NCI-H526 treated with DMSO at 0.1 percent for 48 hours (cell line): ENCODE measurements around the gene GPC1.
A peak's percentile ranks its signal among the peaks of the same experiment; 100 is the strongest.

ENCODE experiments used
- DNase-seq: peaks from one replicate; lab custom pipeline; 2025; lab: John Stamatoyannopoulos, UW

The GPC1 gene

DNA sequence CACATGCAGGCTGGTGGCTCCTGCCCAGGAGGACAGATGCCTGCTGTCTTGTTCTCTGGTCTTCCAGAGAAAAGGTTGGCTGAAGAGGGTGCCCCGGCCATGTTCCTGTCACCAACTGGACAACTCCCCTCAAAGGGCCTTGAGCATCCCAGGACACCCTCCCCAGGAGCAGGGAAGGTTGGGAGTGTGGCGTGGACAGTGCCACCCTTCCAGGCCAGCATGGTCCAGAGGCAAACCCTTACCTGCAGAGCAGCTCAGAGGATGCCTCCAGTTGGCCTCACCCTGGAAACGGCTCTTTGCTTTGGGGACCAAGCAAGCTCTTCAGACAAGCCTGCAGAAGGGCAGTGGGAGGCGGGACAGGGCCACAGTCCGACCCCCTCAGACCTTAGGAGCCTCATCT is 4.9 kb upstream of the GPC1 start:
- DNase-seq = no peak

- DNase-seq = no peak
Measured at GRCh38 chr2:240431271-240431660, 4.2 kb upstream of the GPC1 start.

DNA sequence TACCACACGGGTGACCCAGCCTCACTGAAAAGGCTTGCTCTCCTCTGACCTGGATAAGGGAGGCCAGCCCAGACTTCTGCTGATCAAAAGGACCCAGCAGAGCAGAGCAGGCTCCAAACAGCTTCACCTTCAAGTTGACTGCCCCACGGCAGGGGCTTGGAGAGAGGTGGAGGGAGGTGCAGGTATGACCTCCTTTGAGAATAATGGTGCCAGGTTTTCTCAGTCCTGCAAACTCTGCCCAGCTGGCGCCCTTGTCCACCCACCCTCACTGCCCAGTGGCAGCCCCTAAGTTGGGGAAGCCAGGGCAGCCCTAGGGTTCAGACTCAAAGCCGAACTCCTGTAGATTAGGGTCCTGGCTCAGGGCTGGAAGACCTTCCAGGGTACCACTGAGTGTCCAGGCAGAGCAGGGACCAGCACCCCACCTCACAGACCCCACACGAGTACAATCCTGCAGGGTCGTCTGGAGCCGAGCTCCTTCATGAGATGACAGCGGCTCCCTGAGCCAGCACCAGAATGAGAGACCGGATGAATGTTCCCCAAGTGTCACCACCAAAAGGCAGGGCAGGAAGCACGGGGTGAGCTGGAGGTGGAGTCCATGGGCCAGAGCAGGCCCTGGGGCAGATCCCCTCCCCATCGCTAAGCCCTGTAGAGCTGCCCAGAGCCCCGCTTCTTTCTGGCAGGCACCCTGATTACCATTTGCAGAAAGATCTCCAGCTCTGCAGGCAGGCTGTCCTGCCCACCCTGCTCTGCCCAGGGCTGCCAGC is 3.6 kb upstream of the GPC1 start:
- no peak for DNase-seq

DNA sequence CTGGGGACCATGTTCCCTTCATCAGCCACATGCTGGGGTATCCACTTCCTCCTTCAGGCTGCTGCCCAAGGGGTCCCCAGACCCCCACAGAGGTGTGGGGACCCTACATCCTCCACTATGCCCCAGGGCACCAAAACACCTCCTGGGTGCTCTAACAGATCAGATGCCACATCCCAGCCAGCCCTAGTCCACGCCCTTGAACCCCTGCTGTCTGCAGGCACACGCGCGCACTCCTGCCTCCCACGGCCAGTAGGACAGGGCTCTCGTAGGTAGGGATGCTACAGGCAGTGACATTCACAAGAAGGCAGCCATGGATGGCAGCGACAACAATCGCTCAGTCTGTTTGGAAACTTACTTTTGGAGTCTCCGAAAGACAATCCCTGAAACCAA is 3.0 kb upstream of the GPC1 start:
- DNase-seq = no peak

DNA sequence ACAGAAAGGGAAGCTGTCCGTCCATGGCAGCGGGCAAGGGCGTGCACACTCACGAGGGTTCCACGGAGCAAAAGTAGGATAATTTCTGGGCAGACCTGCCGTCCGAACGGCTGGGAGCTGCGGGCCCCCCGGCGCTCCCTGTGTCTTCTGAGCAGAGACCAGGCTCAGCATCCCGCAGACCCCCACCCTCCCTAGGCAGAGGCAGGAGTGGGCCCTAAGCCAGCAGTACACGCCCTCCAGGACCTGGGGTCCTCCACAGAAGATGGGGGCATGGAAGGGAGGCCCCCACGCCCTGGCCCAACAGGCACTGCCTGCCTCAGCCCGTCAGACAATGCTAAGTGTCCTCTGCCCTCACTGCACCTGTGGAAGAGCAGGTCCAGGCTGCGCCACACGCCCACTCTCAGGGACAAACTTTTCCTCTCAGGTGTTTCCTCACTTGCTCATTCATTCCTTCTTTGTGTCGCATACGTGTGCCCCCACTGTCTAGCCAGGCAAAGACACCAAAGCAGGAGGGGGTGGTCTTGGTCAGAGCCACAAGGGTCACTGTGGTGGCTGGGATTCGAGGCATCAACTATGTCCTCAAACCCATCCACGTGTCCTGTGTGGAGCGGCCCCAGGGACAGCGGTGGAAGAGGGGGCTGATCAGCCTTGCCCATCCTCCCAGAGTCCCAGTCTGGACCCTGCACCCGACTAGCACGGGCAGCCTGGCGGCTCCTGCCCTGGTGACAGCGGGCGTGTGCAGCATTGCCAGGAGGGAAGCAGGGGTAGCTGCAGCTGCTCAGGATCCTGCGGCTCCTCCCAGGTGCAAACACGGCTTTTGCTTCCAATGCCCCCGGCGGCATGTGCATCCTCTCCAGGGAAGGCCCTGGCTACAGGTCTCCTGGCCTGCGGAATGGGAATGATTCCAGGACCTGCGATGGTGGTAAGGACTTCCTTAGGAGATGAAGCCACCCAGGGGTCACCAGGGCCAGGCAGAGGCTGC is 2.4 kb upstream of the GPC1 start:
- no peak for DNase-seq

DNA sequence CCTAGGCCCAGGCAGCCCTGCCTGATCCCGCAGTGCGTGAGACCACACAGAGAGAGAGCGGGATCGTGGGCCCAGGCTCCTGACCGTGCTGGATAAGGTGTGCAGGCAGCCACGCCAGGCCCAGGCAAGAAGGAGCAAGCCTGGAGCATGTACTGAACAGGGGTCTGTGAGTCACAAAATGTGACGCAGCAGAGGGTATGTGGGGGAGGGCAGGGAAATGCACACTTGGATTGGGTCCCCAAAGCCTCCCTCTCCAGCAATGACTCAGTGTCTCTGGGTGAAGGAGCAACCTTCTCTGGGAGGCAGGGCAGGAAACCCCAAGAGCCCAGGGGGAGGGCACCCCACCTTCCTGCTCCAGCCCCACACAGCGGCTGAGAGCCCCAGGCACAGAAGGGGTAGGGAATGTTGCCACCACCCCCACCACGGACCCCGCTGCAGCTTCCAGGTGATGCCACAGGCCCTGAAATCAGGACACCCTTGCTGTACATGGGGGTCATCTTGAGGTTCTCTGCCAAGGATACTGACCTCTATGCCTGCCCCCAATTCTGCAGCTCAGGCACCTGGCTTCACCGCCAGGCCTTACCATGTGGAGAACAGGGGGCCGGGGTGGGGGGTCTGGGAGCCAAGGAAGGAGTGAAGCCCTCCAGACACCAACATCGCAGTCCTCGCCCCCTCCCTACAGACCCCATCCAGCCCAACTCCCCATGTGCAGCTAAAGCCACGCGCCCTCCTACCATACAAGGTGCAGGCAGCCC is 1.3 kb upstream of the GPC1 start:
- no peak for DNase-seq

- DNase-seq = peak; percentile 60
Measured at GRCh38 chr2:240434728-240435456, 571 bp upstream of the GPC1 start.

- peak; percentile 48 for DNase-seq
Measured at GRCh38 chr2:240435948-240436682, 652 bp downstream of the GPC1 start.

GRCh38 chr2:240436683-240437550 is 1.5 kb downstream of the GPC1 start:
- no peak for DNase-seq

DNA sequence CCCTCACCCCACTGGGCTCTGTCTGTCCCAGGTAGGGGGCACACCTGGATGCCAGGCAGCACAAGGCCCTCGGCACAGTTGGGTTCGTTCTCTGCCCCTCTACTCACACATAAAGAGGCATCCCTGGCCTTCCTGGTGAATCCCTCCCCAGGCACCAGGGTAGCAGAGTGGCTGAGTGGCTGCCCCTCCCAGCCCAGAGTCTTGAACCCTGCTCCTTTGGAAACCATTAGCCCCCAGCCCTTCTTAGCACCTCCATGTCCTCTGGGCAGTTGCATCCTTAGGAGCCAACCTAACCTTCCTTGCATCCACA is 2.0 kb downstream of the GPC1 start:
- DNase-seq = no peak

GRCh38 chr2:240437861-240438809 is 2.7 kb downstream of the GPC1 start:
- peak; percentile 23 for DNase-seq

DNA sequence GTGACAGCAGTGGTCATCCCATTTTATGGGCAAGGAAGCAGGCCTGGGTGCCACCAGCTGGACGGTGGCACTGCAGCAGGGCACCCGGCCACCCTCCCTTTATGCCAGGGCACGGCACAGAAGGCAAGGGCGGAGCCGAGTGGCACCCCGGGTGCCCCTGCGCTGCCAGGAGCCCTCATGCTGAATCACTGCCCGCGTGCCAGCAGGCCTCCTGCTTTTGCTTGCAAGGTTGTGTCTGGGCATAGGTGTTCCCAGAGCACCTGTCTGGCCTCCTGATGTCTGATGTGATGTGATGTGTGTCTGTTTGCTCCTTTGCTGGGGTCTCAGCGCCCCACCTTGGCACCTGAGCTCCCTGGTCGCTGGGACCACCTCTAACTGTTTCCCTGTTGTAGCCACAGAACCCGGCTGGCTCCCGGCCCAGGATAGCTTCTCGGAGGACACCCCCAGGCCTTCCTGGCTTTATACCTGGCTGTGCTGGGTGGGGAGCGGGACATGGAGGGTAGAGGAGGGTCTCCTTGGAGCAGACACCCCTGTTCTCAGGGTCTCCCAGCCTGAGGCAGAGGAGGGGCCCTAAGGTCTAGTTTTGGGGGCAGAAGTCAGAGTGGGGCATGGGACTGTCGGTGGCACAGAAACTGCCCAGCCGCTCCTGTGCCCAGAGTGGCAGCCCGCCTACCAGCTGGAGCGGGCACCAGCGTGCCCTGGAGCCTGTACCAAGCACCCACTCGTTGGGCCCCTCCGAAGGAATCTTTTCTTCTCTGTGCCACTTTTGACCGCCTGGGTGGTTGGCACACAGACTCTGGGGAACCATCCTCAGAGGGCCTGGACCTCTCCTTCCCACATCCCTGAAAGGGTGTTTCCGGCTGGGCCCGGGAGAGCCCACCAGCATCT is 3.6 kb downstream of the GPC1 start:
- no peak for DNase-seq

DNA sequence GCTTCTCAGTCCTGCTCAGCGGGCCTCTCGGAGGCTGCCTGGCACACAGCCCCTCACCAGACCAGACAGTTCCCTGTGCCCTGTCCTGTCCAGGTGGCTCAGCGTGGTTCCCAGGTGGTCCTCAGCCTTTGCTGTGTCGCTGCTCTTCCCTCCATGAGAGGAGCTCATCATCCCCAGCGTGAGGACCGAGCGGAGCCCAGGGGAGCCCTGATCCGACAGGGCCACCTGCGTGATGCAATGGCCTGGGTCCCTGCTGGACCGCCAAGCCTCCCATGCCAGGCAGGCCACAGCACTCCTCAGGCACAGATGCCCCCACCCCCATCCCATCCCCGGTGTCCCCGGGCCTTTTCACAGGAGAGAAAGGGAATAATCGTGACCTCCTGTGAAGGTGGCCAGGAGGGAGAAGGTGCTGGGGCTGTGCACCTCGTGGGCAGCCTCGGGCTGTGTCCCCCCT is 4.3 kb downstream of the GPC1 start:
- DNase-seq = no peak

DNA sequence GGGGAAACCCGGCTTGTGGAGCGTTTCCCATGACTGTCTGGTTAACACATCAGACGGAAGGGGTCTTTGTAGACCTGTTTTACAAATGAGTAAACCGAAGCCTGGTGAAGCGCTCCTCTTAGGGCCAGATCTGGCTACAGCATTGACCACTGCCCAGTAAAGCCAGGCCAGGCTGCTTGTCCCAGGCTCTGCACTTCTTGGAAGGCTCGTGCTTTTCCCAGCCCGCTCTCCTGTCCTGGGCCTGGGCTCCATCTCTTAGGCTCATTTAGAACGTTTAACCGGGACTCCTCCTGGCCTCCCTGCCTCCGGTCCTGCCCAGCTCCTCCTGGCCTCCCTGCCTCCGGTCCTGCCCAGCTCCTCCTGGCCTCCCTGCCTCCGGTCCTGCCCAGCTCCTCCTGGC is 4.8 kb downstream of the GPC1 start:
- no peak for DNase-seq

DNA sequence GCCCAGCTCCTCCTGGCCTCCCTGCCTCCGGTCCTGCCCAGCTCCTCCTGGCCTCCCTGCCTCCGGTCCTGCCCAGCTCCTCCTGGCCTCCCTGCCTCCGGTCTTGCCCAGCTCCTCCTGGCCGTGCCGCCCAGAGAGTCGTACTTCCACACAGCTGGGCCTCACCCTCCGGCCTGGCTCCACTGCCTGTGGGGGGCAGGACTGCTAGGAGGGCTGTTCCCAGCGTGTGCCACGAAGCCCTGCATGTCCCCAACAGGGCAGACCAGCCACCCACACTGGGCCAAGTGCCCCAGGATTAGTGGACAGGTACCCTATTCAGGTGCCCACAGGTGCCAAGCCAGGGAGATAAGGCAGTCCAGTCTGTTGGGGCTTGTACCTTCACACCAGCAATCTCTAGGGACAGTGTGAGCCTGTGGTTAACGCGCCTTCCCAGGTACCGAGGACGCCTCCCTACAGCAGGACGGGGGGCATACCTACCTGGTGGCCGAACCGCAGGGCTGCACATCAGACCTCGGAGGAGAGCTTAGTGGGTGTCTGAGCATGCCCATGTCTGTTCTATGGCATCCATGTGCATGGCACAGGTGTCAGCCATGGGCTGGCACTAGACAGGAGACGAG is 5.3 kb downstream of the GPC1 start:
- DNase-seq = no peak

DNA sequence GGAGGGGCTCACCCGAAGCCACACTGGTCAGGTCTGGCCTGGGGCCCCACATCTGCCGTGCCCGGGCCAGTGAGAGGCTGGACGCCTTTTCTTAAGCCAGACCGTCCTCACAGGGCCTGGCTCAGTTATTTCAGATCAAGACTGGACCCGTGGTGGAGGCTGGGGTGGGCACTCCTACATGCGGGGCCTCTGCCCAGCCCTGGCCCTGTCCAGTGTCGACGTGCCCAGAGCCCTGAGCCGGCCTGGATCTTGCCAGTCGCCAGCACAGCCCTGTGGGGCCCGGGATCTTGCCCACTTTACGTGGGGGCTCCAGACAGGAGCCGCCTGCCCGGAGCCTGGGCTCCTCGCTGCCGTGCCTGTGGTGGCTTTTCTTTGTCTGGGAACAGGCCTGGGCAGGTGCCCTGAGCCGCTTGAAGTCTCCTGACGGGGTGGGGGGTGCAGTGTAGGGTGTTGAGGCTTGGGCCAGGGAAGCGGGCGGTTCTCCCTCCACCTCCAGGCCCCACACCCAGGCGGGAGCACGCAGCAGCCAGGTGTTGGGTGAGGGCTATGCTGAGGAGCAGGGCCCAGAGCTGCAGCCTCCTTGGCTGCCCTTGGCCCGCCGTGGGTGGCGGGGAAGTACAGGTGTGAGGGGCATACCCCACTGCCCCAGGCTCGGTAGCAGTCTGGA is 6.0 kb downstream of the GPC1 start:
- peak; percentile 10 for DNase-seq

- no peak for DNase-seq
Measured at GRCh38 chr2:240441993-240442411, 6.5 kb downstream of the GPC1 start.
